Astrocyte of the spinal cord (primary cell): ENCODE results near the gene ZCCHC14.

ENCODE experiments used
- DNase-seq: peaks from one replicate; pipeline ENCODE4 v3.0.0; 2011; ENCODE audit warnings: low read depth, low spot score
- H3K4me3 ChIP-seq: 2 replicates; pipeline ENCODE4 v1.5.1; 2011; ENCODE audit warnings: low read depth, mild to moderate bottlenecking, low read length, moderate library complexity
- CTCF ChIP-seq: IDR thresholded peaks from 2 replicates; pipeline ENCODE4 v1.5.1; 2012; ENCODE audit warnings: low read depth, mild to moderate bottlenecking, low read length, inconsistent platforms
- in situ Hi-C: cut with HindIII; loops from 2 replicates; pipeline ENCODE4 v1.10.0; 2017; ENCODE audit warnings: low sequenced_read_pairs

ZCCHC14 gene

DNA sequence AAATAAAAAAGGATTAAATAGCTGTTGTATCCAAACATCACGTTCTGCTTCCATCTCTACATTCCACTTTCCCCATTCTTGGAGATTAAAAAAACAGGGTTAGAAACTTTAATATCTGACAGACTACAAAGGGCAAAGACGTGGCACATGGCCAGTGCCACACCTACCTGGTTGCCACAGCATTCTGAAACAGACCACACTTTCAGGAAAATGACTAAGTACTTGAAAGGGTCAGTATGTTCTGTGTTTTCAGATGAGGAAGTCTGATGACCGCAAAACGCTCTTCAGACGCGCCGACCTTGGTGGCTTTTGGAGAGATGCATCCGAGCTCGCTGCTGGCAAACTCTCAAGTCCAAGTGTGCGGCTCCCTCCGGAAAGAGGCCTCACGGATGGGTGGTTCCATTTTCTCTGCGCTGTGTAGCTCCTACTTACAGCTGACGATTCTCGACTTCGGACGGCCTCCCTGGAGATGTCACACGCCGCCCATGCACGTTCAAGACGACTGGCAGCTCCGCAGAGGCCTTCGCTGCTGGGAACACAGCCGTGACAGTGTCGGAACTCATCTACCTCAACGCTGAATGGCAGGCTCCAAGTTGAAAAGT, 85.2 kb downstream of the ZCCHC14 start:
- peak; percentile 36 for DNase-seq
- no peak for TF ChIP-seq CTCF
- in situ Hi-C loops = no loop called here
- no peak overlapping the region for H3K4me3 ChIP-seq

DNA sequence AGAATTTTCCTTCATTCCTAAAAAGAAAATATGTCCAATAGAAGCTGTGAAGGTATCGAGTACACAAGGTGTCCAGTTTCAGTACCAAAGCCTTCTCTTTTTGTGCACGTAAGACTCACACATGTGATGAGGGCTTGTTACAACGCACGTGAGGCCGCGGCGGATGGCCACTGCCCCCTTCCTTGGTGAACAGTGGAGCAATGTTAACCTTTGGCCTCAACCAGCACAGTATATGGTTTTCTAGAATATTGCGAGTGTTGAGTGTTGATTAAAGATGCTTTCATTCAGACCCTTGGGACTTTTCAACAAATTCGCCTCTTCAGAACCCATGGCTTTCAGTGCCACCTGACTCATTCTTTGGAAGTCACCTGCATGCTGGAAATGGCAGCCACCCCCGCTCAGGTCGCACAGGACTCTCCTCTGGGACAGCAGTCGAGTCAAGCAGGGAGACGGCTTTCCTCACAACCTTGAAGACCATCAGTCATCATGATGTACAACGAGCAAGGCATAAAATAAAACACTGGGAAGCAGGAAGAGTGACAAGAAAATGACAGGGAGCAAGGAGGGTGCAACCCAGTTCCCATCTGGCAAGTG, 86.2 kb downstream of the ZCCHC14 start:
- no peak for DNase-seq
- no peak for TF ChIP-seq CTCF
- no peak overlapping the region for H3K4me3 ChIP-seq
- in situ Hi-C loops = no loop called here

- H3K4me3 ChIP-seq = no peak overlapping the region
- no peak for TF ChIP-seq CTCF
- DNase-seq = no peak
- in situ Hi-C loops = no loop called here
These were observed 87.8 kb downstream of the ZCCHC14 start for GRCh38 chr16:87404764-87405625.

DNA sequence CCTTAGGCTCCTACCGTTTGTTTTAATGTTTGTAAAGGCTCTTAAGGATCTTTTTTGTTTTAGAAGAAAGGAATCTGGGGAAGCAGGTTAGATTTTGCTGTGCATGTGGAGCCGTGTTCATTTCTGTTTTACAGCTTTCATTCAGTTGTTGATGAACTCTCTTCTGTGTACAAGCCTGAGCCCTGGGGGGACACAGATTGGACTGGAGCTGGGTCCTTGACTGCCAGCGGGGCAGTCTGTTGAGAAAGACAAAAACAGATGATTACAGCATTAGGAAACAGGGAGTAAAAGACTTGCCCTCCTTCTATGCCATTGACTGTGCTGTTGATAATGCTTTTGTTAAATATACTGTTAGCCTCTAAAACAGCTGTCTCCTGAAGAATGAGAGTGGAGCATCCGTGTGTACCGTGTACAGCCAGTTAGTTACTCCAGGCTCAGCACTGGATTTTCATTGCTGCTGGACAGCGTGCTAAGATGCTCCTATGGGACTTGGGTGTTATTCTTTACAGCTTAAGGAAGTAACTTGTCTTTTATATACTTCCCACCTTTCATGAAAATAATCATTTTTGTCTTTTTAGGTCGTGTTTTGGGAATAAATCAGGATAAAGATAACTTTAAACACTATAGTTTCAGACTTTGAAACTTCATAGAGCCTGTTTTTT, 97.5 kb downstream of the ZCCHC14 start:
- in situ Hi-C loops = no loop called here
- DNase-seq = no peak
- TF ChIP-seq CTCF = no peak
- no peak overlapping the region for H3K4me3 ChIP-seq

DNA sequence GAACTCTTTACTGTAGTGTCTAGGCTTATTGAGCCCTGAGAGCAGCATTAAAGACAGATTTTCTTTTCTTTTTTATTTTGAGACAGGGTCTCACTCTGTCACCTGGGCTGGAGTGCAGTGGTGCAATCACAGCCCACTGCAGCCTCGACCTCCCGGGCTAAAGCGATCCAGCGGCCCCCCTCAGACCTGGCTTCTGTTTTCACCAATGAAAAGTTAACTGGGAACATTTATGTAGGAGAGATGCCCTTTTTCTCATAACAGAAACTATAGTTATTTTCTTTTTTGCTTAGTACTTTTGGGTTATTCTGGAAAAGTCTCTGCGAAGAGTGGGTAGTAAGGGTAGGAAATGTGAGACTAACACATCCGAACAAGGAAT, 99.2 kb downstream of the ZCCHC14 start:
- TF ChIP-seq CTCF = no peak
- in situ Hi-C loops = no loop called here
- H3K4me3 ChIP-seq = peak overlapping the region; percentile 84
- no peak for DNase-seq

GRCh38 chr16:87392821-87393679, 99.8 kb downstream of the ZCCHC14 start:
- in situ Hi-C loops = no loop called here
- peak; percentile 54 for DNase-seq
- H3K4me3 ChIP-seq = peak overlapping the region; percentile 84
- TF ChIP-seq CTCF = peak; percentile 48
